GM21619 (cell line): ENCODE data around the gene PANX2.
"Not testable (repeated sequence)": the region's sequence is repeated elsewhere in the genome, so short reads cannot be mapped to it uniquely, and the experiment has no call there.

Experiments
- ATAC-seq: cut with Tn5 transposase; IDR thresholded peaks from one replicate; pipeline ENCODE4 v1.9.1; 2021; ENCODE audit not compliant: unreplicated experiment

PANX2 gene

DNA sequence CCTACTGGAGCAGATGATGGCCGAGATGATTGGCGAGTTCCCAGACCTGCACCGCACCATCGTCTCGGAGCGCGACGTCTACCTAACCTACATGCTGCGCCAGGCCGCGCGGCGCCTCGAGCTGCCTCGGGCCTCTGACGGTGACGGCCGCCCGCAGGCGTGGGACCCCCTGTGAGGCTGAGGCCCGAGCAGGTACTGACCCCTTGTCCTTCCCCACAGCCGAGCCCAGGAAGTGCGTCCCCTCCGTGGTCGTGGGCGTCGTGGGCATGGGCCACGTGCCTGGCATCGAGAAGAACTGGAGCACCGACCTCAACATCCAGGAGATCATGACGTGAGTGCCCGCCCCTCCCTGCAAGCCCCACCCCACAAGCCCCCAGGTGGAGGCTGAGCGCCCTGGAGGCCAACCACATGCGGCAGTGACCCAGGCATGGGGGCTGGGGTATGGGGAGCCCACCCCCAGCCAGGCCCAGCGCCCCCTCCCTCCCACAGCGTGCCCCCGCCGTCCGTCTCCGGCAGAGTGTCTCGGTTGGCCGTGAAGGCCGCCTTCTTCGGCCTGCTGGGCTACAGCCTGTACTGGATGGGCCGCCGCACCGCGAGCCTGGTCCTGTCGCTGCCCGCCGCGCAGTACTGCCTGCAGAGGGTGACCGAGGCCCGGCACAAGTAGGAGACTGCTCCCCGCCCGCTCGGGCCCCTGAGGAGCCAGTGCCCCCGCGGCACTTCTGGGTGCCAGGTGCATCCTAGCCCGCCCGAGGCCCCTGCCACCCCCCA lies 27.5 kb downstream of the PANX2 start:
- no peak for ATAC-seq

DNA sequence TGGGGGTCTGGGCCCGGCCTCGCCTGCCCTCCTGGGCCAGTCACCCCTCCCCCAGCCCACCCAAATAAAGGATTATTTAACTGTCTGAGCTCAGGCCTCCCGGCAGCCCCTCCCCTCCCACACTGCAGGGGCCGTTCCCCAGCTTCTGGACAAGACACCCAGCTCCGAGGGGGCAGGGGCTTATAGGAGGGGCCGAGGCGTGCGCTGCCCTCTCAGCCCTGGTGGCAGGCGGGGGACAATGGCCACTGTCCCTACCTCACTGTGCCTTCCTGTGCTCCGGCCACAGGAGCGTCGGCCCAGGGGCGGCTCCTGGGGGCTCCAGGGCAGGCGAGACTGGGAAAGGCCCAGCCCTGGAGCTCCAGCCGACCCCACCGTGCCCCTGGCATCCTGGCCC lies 28.1 kb downstream of the PANX2 start:
- no peak for ATAC-seq

- ATAC-seq: no peak
These were observed 28.8 kb downstream of the PANX2 start for GRCh38 chr22:50199251-50199721.

DNA sequence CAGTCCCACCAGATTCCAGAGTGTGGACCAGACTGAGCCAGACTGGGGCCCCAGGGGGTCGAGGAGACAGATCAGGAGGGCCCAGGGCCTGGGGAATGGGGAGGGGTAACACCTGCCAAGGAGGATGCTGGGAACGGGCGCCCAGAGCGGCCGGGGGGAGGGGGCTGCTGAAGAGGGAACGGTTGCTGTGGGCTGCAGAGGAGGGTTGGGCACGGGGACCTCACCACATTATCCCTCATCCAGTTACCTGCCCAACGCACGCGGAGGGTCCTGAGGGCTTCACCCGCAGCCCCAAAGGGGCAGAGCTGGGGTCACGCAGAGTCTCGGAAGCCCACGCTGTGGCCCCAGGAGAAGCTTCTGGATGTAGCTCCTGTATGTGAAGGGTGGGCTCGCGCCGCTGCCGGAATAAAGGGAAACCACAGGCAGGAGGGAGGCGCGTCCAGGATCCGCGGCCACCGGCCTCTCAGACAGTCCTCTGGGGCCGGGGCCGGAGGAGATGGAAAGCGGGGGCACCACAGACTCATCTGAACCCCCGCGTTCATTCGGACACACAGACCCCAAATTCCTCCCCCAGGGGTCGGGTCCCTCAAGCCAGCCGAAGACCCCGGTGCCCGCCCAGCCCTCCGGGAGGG lies 29.4 kb downstream of the PANX2 start:
- ATAC-seq: peak; percentile 8

- peak; percentile 71 for ATAC-seq
These were observed 30.1 kb downstream of the PANX2 start, which contains the start of gene SELENOO for GRCh38 chr22:50200461-50201190. SELENOO (plus strand) TSS chr22:50201011; CDS start chr22:50201037, 26 bp downstream.

DNA sequence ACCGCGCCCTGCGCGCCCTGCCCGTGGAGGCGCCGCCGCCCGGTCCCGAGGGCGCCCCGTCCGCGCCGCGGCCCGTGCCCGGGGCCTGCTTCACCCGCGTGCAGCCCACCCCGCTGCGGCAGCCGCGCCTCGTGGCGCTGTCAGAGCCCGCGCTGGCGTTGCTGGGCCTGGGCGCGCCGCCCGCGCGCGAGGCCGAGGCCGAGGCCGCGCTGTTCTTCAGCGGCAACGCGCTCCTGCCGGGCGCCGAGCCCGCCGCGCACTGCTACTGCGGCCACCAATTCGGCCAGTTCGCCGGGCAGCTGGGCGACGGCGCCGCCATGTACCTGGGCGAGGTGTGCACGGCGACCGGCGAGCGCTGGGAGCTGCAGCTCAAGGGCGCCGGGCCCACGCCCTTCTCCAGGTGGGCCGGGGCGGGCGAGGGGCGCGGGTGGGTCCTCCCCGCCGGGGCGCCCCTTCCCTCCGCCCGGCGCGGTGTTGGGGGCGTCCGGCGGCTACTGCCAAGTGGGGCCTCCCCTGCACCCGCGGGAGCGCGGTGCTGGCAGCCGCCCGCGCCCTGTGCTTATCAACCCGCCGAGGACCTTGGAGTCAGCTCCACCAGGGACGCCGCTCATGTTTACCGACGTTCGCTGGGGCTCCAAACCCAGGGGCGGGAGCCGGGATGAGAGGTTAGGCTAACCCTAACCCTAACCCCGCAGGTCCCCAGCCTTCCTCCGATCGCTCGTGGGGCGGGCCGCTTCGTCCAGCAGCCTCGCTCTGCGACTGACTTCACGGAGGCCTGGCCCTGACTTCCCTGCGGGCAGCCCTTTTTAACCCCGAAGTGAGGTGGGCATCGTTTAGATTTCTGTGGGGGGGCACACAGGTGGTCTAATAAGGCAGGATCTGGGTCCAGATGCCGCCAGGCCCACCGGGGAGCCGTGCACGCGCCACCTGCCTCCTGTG lies 30.9 kb downstream of the PANX2 start:
- ATAC-seq: peak; percentile 23

DNA sequence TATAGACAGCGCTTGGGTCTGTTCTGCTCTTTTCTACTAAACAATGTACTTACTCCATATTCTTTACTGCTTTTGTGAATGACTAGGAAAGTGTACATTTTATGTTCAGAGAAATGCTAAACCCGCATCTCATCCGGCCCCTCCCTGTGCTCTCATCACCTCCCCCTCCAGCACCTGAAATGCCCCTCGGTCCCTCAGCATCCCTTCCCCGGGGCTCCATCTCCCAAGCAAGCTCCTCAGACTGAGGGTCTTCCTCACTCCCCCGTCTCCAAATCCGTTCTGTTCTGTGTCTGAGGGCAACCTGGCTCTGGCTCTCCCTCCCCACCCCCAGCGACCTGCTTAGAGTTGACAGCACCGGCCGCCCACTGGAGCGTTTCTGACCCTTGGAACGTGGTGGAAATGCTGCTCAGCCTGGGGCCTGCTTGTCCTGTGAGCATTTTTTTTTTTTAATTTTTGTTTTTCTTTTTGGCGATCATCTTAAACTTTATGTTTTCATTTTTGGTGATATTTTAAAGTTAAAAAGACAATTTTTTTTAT lies 31.7 kb downstream of the PANX2 start:
- no peak for ATAC-seq

GRCh38 chr22:50203288-50203687 lies 32.8 kb downstream of the PANX2 start:
- ATAC-seq: no peak

DNA sequence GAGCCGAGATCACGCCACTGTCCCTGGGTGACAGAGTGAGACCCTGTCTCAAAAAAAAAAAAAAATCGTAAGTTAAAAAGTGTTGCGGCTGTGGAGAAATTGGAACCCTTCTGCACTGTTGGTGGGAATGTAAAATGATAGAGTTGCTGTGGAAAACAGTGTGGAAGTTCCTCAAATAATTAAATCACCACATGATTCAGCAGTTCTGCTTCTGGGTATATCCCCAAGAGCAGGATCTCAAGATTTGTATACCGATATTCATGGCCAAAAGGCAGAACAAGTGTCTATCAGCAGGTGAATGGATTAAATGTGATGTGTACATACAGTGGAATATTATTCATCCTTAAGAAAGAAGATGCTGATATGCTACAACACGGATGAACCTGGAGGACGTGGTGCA lies 34.0 kb downstream of the PANX2 start:
- ATAC-seq: no peak

DNA sequence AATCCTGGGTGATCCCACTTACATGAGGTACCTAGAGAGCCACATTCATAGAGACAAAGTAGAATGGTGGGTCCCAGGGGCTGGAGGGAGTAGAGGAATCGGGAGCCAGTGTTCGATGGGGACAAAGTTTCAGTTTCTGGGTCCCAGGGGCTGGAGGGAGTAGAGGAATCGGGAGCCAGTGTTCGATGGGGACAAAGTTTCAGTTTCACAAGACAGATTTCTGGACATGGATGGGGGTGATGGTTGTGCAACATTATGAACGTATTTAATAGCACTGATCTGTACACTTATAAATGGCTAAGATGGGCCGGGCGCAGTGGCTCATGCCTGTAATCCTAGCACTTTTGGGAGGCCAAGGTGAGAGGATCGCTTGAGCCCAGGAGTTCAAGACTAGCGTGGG lies 34.5 kb downstream of the PANX2 start:
- not testable (repeated sequence) for ATAC-seq

DNA sequence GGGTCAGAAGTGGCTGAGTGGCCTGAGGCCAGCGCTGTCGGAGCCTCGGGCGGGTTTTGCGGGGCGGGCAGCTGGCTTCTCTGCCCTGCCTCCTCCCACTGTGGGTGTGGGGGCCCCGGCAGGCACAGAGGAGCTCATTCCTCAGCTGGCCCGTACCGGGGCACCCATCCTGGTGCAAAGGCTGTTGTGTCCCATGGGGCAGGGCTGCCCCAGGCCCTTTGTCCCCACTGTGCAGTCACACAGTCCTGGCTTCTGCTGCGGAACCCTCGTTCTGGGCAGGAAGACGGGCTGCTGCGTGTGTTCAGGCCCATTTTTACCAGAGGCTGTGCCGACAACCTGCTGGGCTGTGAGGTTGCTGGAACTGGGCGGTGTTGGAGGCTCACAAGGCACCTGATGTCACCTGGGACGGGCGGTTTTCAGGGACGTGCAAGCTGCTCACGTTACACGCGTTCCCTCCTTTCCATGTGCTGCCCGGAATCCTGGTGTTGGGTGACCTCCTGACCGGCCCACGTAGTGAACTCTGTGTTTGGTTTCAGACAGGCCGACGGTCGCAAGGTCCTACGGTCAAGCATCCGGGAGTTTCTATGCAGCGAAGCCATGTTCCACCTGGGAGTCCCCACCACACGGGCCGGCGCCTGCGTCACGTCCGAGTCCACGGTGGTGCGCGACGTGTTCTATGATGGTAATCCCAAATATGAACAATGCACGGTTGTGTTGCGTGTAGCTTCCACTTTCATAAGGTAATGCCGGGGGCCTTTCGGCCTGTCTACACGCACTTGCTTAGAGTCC lies 35.4 kb downstream of the PANX2 start:
- ATAC-seq: no peak

DNA sequence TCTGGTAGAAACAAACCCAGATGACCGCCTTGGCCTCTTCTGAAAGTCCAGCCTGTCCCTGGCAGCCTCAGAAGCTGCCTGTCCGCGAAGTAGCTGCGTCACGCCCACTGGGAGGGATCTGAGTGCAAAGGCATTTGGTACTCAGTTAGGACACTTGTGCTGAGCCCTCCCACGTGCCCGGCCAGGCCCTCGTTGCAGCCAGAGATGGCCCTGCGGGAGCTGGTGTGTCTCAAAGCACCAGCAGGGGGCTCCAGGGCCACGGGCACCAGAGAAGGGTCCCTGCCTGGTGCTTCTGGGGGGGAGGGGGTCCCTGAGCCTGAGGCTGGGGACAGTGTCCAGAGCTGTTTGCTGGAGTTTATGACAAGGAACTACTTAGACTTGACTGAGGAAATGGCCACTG lies 36.1 kb downstream of the PANX2 start:
- no peak for ATAC-seq

GRCh38 chr22:50207383-50208140 lies 37.0 kb downstream of the PANX2 start:
- no peak for ATAC-seq

DNA sequence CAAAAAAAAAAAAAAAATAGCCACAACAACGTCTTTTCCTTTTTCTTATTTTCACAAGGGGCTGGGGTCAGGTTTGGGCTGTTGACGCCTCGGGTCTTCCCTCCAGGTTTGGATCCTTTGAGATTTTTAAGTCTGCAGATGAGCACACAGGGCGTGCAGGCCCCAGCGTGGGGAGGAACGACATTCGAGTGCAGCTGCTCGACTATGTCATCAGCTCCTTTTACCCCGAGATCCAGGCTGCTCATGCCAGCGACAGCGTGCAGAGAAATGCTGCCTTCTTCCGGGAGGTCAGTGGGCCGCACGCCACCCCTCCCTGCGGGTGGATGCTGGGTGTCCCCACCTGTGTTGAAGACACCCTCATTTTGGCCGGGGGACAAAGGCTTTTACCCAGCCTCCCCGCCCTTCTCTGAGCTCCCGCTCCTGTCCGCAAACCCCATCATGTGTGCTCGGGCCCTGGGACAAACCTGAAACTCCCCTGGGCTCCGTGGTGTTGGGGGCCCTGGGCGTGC lies 38.0 kb downstream of the PANX2 start:
- no peak for ATAC-seq

DNA sequence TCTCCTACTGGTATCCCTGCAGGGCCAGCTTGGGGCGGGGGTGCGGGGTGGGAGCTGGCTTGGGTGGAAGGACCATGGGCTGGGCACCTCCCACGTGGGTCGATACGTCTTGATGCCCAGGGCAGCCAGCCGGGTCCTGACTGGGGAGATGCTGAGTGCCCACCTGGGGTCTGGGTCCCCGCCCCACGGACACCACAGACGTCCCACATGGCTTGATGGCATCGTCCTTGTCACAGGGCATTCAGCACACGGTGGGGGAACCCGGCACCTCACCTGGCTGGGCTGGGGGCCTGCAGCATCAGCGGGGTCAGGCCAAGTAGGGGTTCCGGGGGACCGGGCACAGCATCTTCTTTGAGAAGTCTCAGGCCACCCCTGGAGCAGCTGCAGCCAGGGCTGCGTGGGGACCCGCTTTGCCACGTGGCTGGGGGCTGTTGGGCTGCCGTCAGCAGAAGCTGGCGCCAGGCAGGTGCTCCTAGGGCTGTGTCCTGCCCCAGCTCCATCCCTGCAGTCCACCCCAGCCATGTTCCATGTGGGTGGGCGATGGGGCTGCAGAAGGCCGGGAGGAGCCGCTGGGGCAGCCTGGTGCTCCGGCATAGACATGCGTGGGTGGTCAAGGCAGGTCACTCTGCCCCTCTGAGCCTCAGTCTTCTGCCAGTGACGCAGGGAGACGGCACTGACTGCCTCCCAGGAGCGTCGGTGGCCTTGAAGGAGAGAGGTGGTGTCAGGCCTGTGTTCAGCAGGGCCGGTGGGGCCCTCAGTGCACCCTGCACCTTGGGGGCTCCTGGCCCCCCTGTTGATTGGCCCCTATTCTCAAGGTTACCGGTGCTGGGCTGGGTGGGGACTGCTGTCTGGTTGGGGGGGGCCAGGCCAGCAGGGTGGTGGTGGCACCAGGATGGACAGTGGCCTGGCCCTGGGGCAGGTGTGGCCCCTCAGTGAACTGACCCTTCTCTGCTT lies 38.7 kb downstream of the PANX2 start:
- no peak for ATAC-seq

- ATAC-seq: no peak
These were observed 39.4 kb downstream of the PANX2 start for GRCh38 chr22:50209893-50210292.

- no peak for ATAC-seq
These were observed 40.0 kb downstream of the PANX2 start for GRCh38 chr22:50210378-50211139.
